Measurements from ENCODE around the gene TRAPPC11. TPM values are rescaled to one million over a fixed set of nuclear protein-coding genes. Genes with fewer than 3 reads are reported as not detected.

The TRAPPC11 gene
- total RNA-seq, 1 donor from 2014 or later: 56.2 TPM

- Mint-ChIP-seq H3K36me3 (ENCODE audit: unreplicated experiment) (no peaks in the 10 kb centered on the region), H3K4me3 (ENCODE audit: unreplicated experiment) (no peak overlapping the region), H3K9me3 (ENCODE audit: unreplicated experiment) (no peaks in the 10 kb centered on the region), H3K4me1 (ENCODE audit: low read depth, unreplicated experiment) (peaks cover 29% of the 10 kb centered on the region), H3K27me3 (ENCODE audit: unreplicated experiment) (peaks cover 2% of the 10 kb centered on the region), H3K27ac (ENCODE audit: unreplicated experiment) (no peak overlapping the region)
- TF ChIP-seq CTCF (IDR thresholded peaks at IDR 0.05; ENCODE audit: partially characterized antibody, unreplicated experiment): no peak
- no peak for DNase-seq
Measured at GRCh38 chr4:183632689-183633088, 26.4 kb upstream of the TRAPPC11 start.

- no peaks in the 10 kb centered on the region for H3K36me3 Mint-ChIP-seq (ENCODE audit: unreplicated experiment)
- no peak for DNase-seq
- H3K4me1 Mint-ChIP-seq (ENCODE audit: low read depth, unreplicated experiment): peaks cover 21% of the 10 kb centered on the region
- no peak overlapping the region for H3K4me3 Mint-ChIP-seq (ENCODE audit: unreplicated experiment)
- H3K27ac Mint-ChIP-seq (ENCODE audit: unreplicated experiment): peak overlapping the region; percentile 70
- TF ChIP-seq CTCF (IDR thresholded peaks at IDR 0.05; ENCODE audit: partially characterized antibody, unreplicated experiment): no peak
- no peaks in the 10 kb centered on the region for H3K9me3 Mint-ChIP-seq (ENCODE audit: unreplicated experiment)
- H3K27me3 Mint-ChIP-seq (ENCODE audit: unreplicated experiment): peaks cover 2% of the 10 kb centered on the region
Measured at GRCh38 chr4:183633476-183634400, 25.4 kb upstream of the TRAPPC11 start.

- peak; percentile 29 for DNase-seq
- no peak for TF ChIP-seq CTCF (IDR thresholded peaks at IDR 0.05; ENCODE audit: partially characterized antibody, unreplicated experiment)
- Mint-ChIP-seq H3K4me1 (ENCODE audit: low read depth, unreplicated experiment) (peaks cover 23% of the 10 kb centered on the region), H3K27ac (ENCODE audit: unreplicated experiment) (peak overlapping the region; percentile 94), H3K27me3 (ENCODE audit: unreplicated experiment) (no peaks in the 10 kb centered on the region), H3K4me3 (ENCODE audit: unreplicated experiment) (peak overlapping the region; percentile 17), H3K9me3 (ENCODE audit: unreplicated experiment) (no peaks in the 10 kb centered on the region), H3K36me3 (ENCODE audit: unreplicated experiment) (no peaks in the 10 kb centered on the region)
Measured at GRCh38 chr4:183635321-183635720, 23.8 kb upstream of the TRAPPC11 start.

GRCh38 chr4:183635741-183636140, 23.4 kb upstream of the TRAPPC11 start:
- no peak for TF ChIP-seq CTCF (IDR thresholded peaks at IDR 0.05; ENCODE audit: partially characterized antibody, unreplicated experiment)
- H3K9me3 Mint-ChIP-seq (ENCODE audit: unreplicated experiment): no peaks in the 10 kb centered on the region
- peaks cover 23% of the 10 kb centered on the region for H3K4me1 Mint-ChIP-seq (ENCODE audit: low read depth, unreplicated experiment)
- H3K36me3 Mint-ChIP-seq (ENCODE audit: unreplicated experiment): no peaks in the 10 kb centered on the region
- no peaks in the 10 kb centered on the region for H3K27me3 Mint-ChIP-seq (ENCODE audit: unreplicated experiment)
- peak overlapping the region; percentile 6 for H3K4me3 Mint-ChIP-seq (ENCODE audit: unreplicated experiment)
- no peak for DNase-seq
- H3K27ac Mint-ChIP-seq (ENCODE audit: unreplicated experiment): peak overlapping the region; percentile 94

GRCh38 chr4:183636503-183636902, 22.6 kb upstream of the TRAPPC11 start:
- Mint-ChIP-seq H3K27me3 (ENCODE audit: unreplicated experiment) (no peaks in the 10 kb centered on the region), H3K27ac (ENCODE audit: unreplicated experiment) (peak overlapping the region; percentile 94), H3K4me1 (ENCODE audit: low read depth, unreplicated experiment) (peaks cover 23% of the 10 kb centered on the region), H3K4me3 (ENCODE audit: unreplicated experiment) (peak overlapping the region; percentile 51), H3K9me3 (ENCODE audit: unreplicated experiment) (no peaks in the 10 kb centered on the region), H3K36me3 (ENCODE audit: unreplicated experiment) (no peaks in the 10 kb centered on the region)
- no peak for DNase-seq
- no peak for TF ChIP-seq CTCF (IDR thresholded peaks at IDR 0.05; ENCODE audit: partially characterized antibody, unreplicated experiment)

Measured in glutamatergic neuron (in vitro differentiated cells).